Dedifferentiated amniotic fluid mesenchymal stem cell (primary cell): ENCODE data around the gene FAM163A.
"Not testable (repeated sequence)": the region's sequence is repeated elsewhere in the genome, so short reads cannot be mapped to it uniquely, and the experiment has no call there.

Experiments used
- DNase-seq: peaks from one replicate; pipeline ENCODE4 v3.0.0-alpha.2; 2016; ENCODE audit errors: extremely low spot score

Gene FAM163A

DNA sequence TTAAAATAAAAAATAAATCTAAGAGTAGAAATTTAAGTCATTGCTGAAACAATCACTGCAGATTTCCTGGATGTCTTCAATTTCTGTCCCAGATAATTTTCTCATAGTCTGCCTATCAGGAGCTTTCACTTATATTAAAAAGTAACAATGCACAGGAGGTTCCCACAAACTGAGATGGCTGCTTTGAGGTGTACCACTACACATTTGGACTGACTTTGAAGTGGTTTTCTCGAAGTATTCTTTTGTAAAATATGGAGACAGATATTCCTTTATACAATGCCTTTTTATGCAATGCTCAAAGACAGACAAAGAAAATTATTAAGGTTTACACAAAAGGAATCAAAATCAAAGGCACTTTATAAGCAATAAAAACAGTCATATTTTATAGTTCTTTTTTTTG lies 110.0 kb downstream of the FAM163A start:
- DNase-seq: no peak

DNA sequence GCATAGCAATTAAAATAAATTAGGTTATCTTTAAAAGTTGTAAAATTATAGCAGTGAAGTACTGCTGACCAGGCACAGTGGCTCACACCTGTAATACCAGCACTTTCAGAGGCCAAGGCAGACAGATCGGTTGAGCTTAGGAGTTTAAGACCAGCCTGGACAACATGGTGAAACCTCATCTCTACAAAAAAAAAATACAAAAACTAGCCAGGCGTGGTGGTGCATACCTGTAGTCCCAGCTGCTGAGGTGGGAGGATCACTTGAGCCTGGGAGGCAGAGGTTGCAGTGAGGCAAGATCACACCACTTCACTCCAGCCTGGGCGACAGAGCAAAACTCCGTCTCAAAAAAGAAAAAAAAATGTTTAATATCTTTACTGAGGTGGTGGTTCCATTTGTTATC lies 112.7 kb downstream of the FAM163A start:
- DNase-seq: not testable (repeated sequence)

- DNase-seq: no peak
Observed at GRCh38 chr1:179856296-179856695, 113.2 kb downstream of the FAM163A start.

GRCh38 chr1:179857009-179857408 lies 113.9 kb downstream of the FAM163A start:
- DNase-seq: no peak

DNA sequence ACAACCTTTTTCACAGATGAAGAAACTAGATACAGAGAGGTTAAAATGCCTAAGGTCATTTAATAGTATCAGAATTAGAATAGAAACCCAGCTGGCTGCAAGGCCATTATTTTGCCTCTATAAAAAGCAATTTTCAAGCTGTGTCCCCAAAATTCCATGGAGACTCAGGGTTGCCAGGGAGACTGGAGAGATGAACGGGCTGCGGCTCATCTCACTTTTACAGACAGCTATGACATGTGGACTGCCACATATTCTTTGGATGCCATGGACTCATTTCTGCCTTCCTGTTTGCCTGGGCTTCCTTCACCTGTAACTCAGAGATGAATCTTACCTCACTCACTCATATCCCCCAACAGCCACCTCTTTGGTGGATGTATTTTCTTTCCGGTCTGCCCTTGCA lies 117.6 kb downstream of the FAM163A start:
- no peak for DNase-seq

DNA sequence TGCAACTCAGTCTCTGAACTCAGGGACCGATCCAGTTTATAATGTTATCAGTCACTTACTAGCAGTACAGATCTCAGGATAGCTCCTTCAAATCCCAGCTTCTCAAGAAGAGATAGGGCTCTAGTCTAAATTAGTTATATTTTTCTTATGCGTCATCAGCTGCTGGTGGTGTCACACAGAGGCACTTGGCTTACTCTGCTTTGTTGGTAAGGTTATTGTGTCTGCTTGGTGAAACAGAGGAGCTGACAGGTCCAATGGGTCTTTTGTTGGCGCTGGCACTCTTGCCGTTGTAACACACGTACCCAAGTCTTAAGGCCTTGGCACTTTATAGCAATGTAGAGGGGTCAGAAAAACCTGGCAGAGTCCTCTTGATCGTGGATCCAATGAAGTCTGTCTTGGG lies 122.3 kb downstream of the FAM163A start:
- DNase-seq: no peak
